Measurements from ENCODE around the gene CALB2. TPM values are rescaled to one million over a fixed set of nuclear protein-coding genes. Genes with fewer than 3 reads are reported as not detected.
A peak's percentile ranks its signal among the peaks of the same experiment; 100 is the strongest.

The CALB2 gene
- total RNA-seq, 1 experiment from 2014 or later = 0.85 TPM

DNA sequence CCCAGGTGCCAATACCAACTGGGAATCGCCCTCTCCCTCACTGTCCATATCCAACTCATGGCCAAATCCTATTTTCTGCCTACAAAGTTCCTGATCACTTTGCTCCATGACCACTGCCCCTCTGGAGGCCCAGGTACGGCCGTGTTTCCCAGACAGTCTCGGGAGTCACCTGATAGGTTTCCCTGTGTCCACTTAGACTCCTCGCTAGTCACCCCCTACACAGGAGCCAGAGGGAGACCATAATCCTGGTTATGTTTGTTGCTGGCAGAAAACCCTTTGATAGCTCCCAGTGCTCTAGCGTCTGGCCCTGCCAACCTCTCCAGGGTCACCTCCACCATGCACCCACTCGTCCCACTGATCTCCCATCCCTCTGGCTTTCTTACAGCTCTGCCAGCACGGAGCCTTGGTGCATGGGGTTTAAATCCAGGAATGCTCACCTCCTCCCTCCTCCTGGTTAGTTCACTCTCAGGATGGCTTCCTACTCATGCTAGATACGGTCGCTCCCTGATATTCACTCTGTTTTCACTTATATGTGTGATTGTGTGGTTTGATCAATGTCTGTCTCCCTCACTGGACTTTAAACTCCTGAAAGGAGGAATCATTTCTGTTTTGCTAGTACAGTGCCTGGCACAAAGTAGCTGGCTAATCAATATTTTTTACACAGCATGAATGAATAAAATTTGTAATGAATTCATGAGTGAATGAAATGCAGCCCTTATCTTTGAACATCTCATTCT lies 7.5 kb upstream of the CALB2 start:
- Mint-ChIP-seq H3K4me3 (no peak overlapping the region), H3K36me3 (ENCODE audit: insufficient read depth in 1 of 3, low read depth in 3 of 3) (no peaks in the 10 kb centered on the region), H3K4me1 (peaks cover 0 to 2% of the 10 kb centered on the region in 2 experiments; a peak in 2 of 4 replicates), H3K9me3 (no peaks in the 10 kb centered on the region), H3K27ac (no peak overlapping the region), H3K27me3 (ENCODE audit: low read depth) (peaks cover 13% of the 10 kb centered on the region)
- Histone ChIP-seq H3K27ac (ENCODE audit: insufficient read length, low read depth, low read length) (no peak overlapping the region), H3K4ac (ENCODE audit: low read depth, low read length) (no peak overlapping the region), H2BK12ac (ENCODE audit: insufficient read length, low read depth, low read length) (no peak overlapping the region), H2AK5ac (ENCODE audit: insufficient read length, low read length) (no peak overlapping the region), H3K18ac (ENCODE audit: insufficient read length, low read depth, low read length) (no peak overlapping the region), H3K56ac (ENCODE audit: insufficient read length, low read depth, low read length) (no peak overlapping the region), H3K14ac (ENCODE audit: insufficient read depth, low read length) (no peak overlapping the region; the same call in 1 of the 2 replicates), H2BK120ac (ENCODE audit: low read depth, low read length, poor library complexity, severe bottlenecking) (no peak overlapping the region), H3K9me3 (ENCODE audit: control insufficient read depth, low read depth, low read length) (no peaks in the 10 kb centered on the region), H2AFZ (ENCODE audit: low read length) (no peak overlapping the region), H3K79me1 (ENCODE audit: insufficient read depth, low read depth, low read length, poor library complexity, severe bottlenecking) (no peaks in the 10 kb centered on the region), H3K27me3 (ENCODE audit: insufficient read depth, low read length) (no peaks in the 10 kb centered on the region), H4K20me1 (ENCODE audit: control insufficient read depth, insufficient read depth, insufficient read length) (no peaks in the 10 kb centered on the region), H3K79me2 (ENCODE audit: insufficient read depth, low read length) (no peaks in the 10 kb centered on the region), H2BK15ac (ENCODE audit: low read depth, low read length) (no peak overlapping the region), H2BK20ac (ENCODE audit: low read depth, low read length, poor library complexity, severe bottlenecking) (no peak overlapping the region), H3T11ph (ENCODE audit: low read length) (no peak overlapping the region), H3K23me2 (ENCODE audit: insufficient read length, low read depth, low read length, poor library complexity, severe bottlenecking) (no peaks in the 10 kb centered on the region), H3K4me1 (ENCODE audit: insufficient read depth, low read length) (no peaks in the 10 kb centered on the region), H3K23ac (ENCODE audit: insufficient read length, low read depth, low read length) (no peak overlapping the region), H4K91ac (ENCODE audit: insufficient read length, low read depth, low read length) (no peak overlapping the region), H4K5ac (ENCODE audit: insufficient read length, low read depth, low read length) (no peak overlapping the region), H3K4me2 (ENCODE audit: insufficient read depth, insufficient read length, low read length) (no peak overlapping the region), H4K8ac (replicated peaks; ENCODE audit: insufficient read length, low read depth, low read length) (no peak overlapping the region), H2BK5ac (ENCODE audit: insufficient read length, low read length) (no peak overlapping the region), H3K9ac (ENCODE audit: extremely low read depth, insufficient read length, low read length) (no peak overlapping the region)
- TF ChIP-seq, protein P1, sequence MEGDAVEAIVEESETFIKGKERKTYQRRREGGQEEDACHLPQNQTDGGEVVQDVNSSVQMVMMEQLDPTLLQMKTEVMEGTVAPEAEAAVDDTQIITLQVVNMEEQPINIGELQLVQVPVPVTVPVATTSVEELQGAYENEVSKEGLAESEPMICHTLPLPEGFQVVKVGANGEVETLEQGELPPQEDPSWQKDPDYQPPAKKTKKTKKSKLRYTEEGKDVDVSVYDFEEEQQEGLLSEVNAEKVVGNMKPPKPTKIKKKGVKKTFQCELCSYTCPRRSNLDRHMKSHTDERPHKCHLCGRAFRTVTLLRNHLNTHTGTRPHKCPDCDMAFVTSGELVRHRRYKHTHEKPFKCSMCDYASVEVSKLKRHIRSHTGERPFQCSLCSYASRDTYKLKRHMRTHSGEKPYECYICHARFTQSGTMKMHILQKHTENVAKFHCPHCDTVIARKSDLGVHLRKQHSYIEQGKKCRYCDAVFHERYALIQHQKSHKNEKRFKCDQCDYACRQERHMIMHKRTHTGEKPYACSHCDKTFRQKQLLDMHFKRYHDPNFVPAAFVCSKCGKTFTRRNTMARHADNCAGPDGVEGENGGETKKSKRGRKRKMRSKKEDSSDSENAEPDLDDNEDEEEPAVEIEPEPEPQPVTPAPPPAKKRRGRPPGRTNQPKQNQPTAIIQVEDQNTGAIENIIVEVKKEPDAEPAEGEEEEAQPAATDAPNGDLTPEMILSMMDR (conservative IDR thresholded peaks at IDR 0.05) = no peak
- peak; percentile 17 for DNase-seq
- no CpG with 5 or more reads among the region's 10 CpGs for WGBS (ENCODE audit: extremely low coverage, insufficient read length, low lambda C conversion rate)
